ENCODE results near the gene ZSWIM3.

Gene ZSWIM3

DNA sequence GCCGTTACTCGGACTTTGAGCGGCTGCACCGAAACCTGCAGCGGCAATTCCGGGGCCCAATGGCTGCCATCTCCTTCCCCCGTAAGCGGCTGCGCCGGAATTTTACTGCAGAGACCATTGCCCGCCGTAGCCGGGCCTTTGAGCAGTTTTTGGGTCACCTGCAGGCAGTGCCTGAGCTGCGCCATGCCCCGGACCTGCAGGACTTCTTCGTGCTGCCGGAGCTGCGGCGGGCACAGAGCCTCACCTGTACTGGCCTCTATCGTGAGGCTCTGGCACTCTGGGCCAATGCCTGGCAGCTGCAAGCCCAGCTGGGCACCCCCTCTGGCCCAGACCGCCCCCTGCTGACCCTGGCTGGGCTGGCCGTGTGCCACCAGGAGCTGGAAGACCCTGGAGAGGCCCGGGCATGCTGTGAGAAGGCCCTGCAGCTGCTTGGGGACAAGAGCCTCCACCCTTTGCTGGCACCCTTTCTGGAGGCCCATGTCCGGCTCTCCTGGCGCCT is 16.7 kb upstream of the ZSWIM3 start:
- DNase-seq (ENCODE audit: low read depth in 2 of 2), result no peak
- no peak overlapping the region for H3K4me3 ChIP-seq (replicated peaks in 1 of 2; ENCODE audit: low read depth in 2 of 2, low read length in 2 of 2)
- TF ChIP-seq, protein P1, sequence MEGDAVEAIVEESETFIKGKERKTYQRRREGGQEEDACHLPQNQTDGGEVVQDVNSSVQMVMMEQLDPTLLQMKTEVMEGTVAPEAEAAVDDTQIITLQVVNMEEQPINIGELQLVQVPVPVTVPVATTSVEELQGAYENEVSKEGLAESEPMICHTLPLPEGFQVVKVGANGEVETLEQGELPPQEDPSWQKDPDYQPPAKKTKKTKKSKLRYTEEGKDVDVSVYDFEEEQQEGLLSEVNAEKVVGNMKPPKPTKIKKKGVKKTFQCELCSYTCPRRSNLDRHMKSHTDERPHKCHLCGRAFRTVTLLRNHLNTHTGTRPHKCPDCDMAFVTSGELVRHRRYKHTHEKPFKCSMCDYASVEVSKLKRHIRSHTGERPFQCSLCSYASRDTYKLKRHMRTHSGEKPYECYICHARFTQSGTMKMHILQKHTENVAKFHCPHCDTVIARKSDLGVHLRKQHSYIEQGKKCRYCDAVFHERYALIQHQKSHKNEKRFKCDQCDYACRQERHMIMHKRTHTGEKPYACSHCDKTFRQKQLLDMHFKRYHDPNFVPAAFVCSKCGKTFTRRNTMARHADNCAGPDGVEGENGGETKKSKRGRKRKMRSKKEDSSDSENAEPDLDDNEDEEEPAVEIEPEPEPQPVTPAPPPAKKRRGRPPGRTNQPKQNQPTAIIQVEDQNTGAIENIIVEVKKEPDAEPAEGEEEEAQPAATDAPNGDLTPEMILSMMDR (IDR thresholded peaks at IDR 0.05; ENCODE audit: low read depth, low read length), result no peak

DNA sequence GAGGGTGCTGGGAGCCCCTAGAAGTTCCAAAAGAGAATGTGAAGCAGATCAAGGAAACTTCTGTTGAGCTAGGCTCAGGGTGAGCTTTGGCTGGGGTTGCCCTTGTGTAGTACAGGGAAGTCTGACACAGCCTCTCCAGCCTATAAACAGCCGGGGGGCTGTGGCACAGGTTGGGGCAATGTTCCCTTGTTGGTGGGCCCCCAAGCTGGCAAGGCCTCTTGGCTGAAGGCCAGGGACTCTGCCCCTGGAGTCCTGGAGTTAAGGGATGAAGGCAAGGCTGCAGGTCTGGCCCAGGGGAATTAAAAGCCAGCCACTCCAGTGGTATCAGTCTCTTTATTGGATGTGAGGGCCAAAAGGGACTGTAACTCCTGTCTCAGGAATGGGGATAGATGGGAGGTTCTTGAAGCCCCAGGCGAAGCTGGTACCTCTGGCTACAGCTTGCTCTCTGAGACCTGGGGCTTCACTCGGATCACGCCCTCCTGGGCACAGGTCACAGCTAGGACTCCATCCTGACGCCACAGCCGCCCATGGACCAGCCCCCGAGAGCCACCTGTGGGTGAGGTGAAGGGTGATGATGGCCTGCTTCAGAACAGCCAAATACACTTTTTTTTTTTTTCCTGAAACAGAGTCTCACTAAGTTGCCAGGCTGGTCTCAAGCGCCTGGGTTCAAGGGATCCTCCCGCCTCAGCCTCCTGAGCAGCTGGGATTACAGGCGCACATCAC is 15.8 kb upstream of the ZSWIM3 start:
- DNase-seq (ENCODE audit: low read depth in 2 of 2), result no peak
- TF ChIP-seq, protein P1 (IDR thresholded peaks at IDR 0.05; ENCODE audit: low read depth, low read length), result no peak

DNA sequence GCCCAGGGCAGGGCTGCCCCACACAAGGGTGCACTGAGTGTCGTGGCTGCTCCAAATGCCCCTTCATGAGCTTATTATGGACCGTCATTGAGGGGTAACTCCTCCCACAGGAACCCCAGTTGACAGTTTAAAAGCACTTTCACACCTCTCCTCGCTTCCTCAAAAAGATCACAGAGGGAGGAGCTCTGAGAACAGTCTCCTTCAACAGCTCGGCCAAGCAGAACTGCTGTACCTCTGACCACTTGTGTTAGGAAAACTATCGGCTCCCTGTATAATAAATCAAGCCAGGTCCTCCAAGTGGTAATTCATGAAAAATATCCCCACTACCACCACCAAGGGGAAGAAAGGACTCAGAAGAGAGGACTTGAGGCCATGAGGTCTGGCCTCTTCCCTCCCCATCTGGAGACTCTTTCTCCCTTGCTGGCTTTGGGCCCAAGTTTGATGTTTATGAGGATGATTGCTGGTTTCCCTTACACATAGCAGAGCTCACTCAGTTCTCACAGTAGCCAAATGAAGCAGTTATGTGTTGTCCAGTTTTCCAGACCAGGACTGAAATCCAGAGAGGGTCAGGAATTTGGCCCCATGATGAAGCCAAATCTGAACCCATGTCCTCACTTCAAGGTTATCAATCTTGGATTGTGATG is 15.1 kb upstream of the ZSWIM3 start:
- TF ChIP-seq, protein P1 (IDR thresholded peaks at IDR 0.05; ENCODE audit: low read depth, low read length), result no peak
- DNase-seq (ENCODE audit: low read depth in 2 of 2), result peak; percentile 39 to 45
- H3K4me3 ChIP-seq (replicated peaks in 1 of 2; ENCODE audit: low read depth in 2 of 2, low read length in 2 of 2), result no peak overlapping the region

More for the DNA sequence above, 15.8 kb upstream of the ZSWIM3 start:
- H3K4me3 ChIP-seq (replicated peaks in 1 of 2; ENCODE audit: low read depth in 2 of 2, low read length in 2 of 2), result no peak overlapping the region

DNA sequence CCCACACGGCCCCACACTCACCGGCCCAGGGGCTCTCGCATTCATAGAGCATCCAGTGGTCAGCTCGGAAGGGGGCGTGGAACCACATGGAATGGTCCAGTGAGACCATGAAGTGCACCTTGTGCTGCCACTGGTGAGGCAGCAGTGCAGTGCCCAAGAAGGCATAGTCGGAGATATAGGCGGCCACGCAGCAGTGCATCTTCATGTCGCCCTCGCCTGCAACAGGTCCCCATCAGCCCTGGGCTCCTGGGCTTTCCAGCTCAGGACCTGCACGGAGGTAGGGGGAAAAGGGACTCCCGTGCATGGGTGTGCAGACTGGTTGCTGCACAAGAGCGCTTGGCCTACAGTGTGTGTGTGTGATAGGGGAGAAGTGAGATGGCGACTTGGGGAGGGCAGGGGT is 13.9 kb upstream of the ZSWIM3 start:
- TF ChIP-seq, protein P1 (IDR thresholded peaks at IDR 0.05; ENCODE audit: low read depth, low read length), result no peak
- no peak overlapping the region for H3K4me3 ChIP-seq (replicated peaks in 1 of 2; ENCODE audit: low read depth in 2 of 2, low read length in 2 of 2)
- DNase-seq (ENCODE audit: low read depth in 2 of 2), result no peak

DNA sequence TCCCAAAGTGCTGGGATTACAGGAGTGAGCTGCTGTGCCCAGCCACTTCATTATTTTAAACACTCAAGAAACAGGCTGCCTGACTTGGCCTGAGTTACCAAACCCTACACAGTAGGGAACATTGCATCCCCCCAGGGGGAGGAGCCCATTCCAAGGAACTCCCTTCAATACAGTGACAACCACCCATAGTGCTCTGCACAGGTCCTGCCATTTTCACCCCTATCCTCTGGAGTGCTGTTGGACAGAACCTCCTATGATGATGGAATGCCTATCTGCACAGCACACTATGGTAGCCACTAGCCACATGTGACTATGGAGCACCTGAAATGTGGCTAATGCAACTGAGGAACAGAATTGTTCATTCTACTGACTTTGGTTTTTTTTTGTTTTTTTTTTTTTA is 12.0 kb upstream of the ZSWIM3 start:
- TF ChIP-seq, protein P1 (IDR thresholded peaks at IDR 0.05; ENCODE audit: low read depth, low read length), result no peak
- no peak overlapping the region for H3K4me3 ChIP-seq (replicated peaks in 1 of 2; ENCODE audit: low read depth in 2 of 2, low read length in 2 of 2)
- no peak for DNase-seq (ENCODE audit: low read depth in 2 of 2)

DNA sequence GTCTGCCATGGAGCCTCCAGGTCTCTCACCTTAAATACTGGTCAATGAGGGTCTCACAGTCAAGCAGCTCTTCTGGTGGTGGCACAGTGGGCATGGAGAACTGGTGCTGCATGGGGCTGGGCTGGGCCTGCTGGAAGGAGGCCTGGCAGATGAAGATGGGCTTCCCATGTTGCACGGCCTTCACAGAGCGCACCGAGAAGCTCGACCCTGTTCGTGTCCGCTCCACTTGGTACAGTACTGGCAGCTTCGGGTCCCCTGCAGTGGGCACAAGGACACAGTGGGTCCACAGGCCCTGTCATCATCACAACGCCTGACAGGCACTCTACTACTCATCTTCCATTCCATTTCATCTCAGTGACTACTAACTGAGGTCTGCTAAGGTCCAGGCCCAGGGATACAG is 9.0 kb upstream of the ZSWIM3 start:
- no peak for DNase-seq (ENCODE audit: low read depth in 2 of 2)
- TF ChIP-seq, protein P1 (IDR thresholded peaks at IDR 0.05; ENCODE audit: low read depth, low read length), result no peak
- H3K4me3 ChIP-seq (replicated peaks in 1 of 2; ENCODE audit: low read depth in 2 of 2, low read length in 2 of 2), result no peak overlapping the region

Data from cardiac fibroblast (primary cell).